ENCODE data around the gene ATG3.

DNA sequence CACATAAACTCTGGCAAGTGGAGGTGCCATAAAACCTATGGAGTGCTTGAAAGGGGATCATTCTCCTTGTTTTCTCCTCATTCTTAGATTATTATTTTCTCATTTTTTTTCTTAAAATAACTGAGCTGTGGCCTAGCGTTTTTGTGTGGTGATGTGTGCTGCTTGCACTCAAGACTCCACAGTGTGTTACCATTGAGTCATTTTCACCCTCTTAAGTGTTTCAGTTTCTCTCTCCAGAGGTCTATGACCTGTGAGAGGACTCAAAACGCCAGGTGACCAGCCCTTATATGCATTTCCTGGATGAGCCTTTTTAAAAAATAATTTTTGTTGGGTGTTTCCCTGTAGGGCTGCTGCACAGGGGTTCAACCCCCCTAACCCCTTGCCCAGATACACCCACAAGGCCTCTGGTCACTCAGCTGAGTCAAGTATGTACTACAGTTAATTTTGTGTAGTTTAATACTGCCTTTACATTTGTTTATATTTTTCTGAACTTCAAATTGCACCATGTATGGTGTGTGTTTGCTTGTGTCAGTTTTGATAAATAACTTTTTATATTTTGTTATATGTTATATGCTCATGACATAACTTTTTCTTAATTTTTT is 47.1 kb downstream of the ATG3 start:
- TF ChIP-seq, protein P1, sequence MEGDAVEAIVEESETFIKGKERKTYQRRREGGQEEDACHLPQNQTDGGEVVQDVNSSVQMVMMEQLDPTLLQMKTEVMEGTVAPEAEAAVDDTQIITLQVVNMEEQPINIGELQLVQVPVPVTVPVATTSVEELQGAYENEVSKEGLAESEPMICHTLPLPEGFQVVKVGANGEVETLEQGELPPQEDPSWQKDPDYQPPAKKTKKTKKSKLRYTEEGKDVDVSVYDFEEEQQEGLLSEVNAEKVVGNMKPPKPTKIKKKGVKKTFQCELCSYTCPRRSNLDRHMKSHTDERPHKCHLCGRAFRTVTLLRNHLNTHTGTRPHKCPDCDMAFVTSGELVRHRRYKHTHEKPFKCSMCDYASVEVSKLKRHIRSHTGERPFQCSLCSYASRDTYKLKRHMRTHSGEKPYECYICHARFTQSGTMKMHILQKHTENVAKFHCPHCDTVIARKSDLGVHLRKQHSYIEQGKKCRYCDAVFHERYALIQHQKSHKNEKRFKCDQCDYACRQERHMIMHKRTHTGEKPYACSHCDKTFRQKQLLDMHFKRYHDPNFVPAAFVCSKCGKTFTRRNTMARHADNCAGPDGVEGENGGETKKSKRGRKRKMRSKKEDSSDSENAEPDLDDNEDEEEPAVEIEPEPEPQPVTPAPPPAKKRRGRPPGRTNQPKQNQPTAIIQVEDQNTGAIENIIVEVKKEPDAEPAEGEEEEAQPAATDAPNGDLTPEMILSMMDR (IDR thresholded peaks at IDR 0.05), result no peak
- no peak for TF ChIP-seq POLR2A (IDR thresholded peaks at IDR 0.05)
